ENCODE data around the gene CPO.

- TF ChIP-seq POLR2AphosphoS5 (IDR thresholded peaks at IDR 0.05; ENCODE audit: low read depth, low read length), result no peak
- TF ChIP-seq POLR2A (IDR thresholded peaks at IDR 0.05; ENCODE audit: low read depth, low read length), result no peak
Observed at GRCh38 chr2:206988884-206989283, 49.6 kb downstream of the CPO start.
